NCI-H1694 (cell line): Measurements from ENCODE around the gene MRPL3.
"Not testable (repeated sequence)": the region's sequence is repeated elsewhere in the genome, so short reads cannot be mapped to it uniquely, and the experiment has no call there.

ENCODE experiments used
- DNase-seq: peaks from one replicate; lab custom pipeline; 2025; lab: John Stamatoyannopoulos, UW

MRPL3 gene

GRCh38 chr3:131494706-131495105 is 8.1 kb downstream of the MRPL3 start:
- no peak for DNase-seq

GRCh38 chr3:131491775-131492174 is 11.0 kb downstream of the MRPL3 start:
- no peak for DNase-seq

GRCh38 chr3:131491084-131491483 is 11.7 kb downstream of the MRPL3 start:
- no peak for DNase-seq

GRCh38 chr3:131486545-131486944 is 16.2 kb downstream of the MRPL3 start:
- DNase-seq, result not testable (repeated sequence)

GRCh38 chr3:131485119-131485518 is 17.7 kb downstream of the MRPL3 start:
- no peak for DNase-seq

- no peak for DNase-seq
Measured at GRCh38 chr3:131484496-131485111, 18.2 kb downstream of the MRPL3 start.

GRCh38 chr3:131480116-131480515 is 22.7 kb downstream of the MRPL3 start:
- no peak for DNase-seq

GRCh38 chr3:131477813-131478212 is 25.0 kb downstream of the MRPL3 start:
- DNase-seq, result no peak

GRCh38 chr3:131474115-131474514 is 28.7 kb downstream of the MRPL3 start:
- no peak for DNase-seq

GRCh38 chr3:131470377-131470776 is 32.4 kb downstream of the MRPL3 start:
- DNase-seq, result no peak

- no peak for DNase-seq
Measured at GRCh38 chr3:131458653-131459052, 44.1 kb downstream of the MRPL3 start.

GRCh38 chr3:131457220-131457619 is 45.6 kb downstream of the MRPL3 start:
- DNase-seq, result no peak

GRCh38 chr3:131454501-131454900 is 48.3 kb downstream of the MRPL3 start:
- DNase-seq, result no peak

GRCh38 chr3:131453533-131453932 is 49.2 kb downstream of the MRPL3 start:
- DNase-seq, result no peak

- no peak for DNase-seq
Measured at GRCh38 chr3:131447349-131447748, 55.4 kb downstream of the MRPL3 start.

- no peak for DNase-seq
Measured at GRCh38 chr3:131444180-131444579, 58.6 kb downstream of the MRPL3 start.

- DNase-seq, result no peak
Measured at GRCh38 chr3:131439084-131439483, 63.7 kb downstream of the MRPL3 start.

- DNase-seq, result no peak
Measured at GRCh38 chr3:131435000-131435399, 67.8 kb downstream of the MRPL3 start.

GRCh38 chr3:131432441-131432840 is 70.3 kb downstream of the MRPL3 start:
- no peak for DNase-seq

GRCh38 chr3:131431754-131432153 is 71.0 kb downstream of the MRPL3 start:
- no peak for DNase-seq

- no peak for DNase-seq
Measured at GRCh38 chr3:131427226-131427625, 75.5 kb downstream of the MRPL3 start.

- DNase-seq, result no peak
Measured at GRCh38 chr3:131421957-131422498, 80.7 kb downstream of the MRPL3 start.

- no peak for DNase-seq
Measured at GRCh38 chr3:131421301-131421700, 81.5 kb downstream of the MRPL3 start.

- DNase-seq, result no peak
Measured at GRCh38 chr3:131417751-131418150, 85.0 kb downstream of the MRPL3 start.
